GM12874 (cell line): Measurements from ENCODE around the gene SYTL3.
A peak's percentile ranks its signal among the peaks of the same experiment; 100 is the strongest.

Experiments used
- CTCF ChIP-seq: IDR thresholded peaks from 2 replicates; pipeline ENCODE4 v1.5.1; 2011; ENCODE audit warnings: low read depth, mild to moderate bottlenecking, control low read depth, low read length, moderate library complexity; ENCODE audit not compliant: insufficient read depth

SYTL3 gene

DNA sequence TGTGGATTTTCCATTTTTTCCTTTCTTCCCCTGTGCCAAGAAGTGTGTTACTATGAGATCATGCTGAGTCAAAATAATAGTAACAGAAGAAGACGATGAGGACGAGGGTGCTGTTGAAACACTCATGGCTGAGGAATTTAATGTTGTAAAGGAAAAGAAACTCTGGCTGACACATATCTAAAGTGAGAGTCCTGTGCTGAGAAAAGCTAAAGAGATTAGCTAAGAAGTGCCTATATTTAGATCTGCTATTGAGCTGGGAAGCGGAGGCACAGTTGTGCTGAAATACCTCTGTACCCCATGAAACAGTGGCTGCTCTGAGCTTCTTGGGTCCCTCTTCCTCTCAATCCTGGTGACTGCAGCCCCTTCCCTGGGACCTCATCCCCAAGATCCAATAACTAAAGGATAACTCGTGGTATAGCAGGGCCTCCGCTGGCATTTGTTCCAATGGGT, 1.1 kb upstream of the SYTL3 start:
- TF ChIP-seq CTCF: no peak

DNA sequence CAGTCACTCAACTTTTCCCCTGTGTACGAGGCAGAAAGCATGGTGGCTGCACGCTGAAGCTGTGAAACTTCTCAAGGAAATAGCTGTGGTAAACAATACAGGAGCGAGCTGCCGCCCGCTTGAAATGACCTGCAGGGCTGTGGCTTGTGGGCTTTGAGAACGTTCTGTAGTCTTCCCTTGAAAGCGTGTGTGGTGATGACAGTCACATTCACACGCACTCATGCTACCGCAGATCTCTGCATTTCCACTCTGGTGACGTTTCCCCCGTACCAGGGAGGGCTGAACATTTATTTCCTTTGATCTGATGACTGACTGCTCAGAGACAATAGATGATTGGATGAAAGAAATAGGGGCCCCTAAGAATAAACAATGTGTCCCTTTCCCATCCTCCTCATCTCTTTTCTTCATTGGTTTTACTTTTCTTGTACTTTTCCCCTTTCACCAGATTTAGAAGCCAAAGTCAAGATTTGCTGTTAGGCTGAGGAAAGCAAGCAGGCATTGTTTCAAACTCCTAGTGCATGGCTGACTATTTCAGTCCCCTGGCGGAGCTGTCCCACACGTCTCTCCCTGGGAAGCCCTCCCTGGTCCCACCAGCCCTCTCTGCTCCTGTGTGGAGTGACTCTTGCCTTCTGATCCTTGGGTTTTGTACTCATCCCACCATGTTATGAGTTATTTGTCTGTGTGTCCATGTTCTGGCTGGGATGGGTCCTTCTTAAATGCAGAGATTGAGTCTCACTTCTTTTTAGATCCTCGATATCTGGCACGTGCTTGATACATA, 3.9 kb downstream of the SYTL3 start:
- no peak for TF ChIP-seq CTCF

DNA sequence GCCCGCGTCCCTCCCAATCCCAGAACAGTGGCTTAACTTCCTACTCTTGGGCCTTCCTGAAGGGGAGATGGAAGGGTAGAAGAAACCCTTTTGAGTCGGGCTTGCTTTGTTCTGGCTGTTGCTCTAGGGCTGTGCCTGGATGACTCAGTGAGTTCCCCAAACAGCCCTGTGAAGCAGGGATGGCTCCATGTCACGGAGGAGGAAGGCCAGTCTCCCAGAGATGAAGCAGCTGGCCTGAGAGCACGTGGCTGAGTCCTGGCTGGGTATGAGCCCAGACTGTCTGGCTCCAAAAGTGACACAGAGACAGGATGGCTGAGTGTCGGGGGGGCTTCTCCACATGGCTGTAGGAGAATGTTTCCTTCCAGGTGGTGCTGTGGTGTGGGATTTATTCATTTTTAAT, 4.6 kb downstream of the SYTL3 start:
- no peak for TF ChIP-seq CTCF

GRCh38 chr6:158654960-158655489, 5.2 kb downstream of the SYTL3 start:
- TF ChIP-seq CTCF: no peak

- TF ChIP-seq CTCF: no peak
Measured at GRCh38 chr6:158655569-158656450, 6.0 kb downstream of the SYTL3 start.

GRCh38 chr6:158660333-158660754, 10.5 kb downstream of the SYTL3 start:
- peak; percentile 67 for TF ChIP-seq CTCF

- no peak for TF ChIP-seq CTCF
Measured at GRCh38 chr6:158661156-158661685, 11.4 kb downstream of the SYTL3 start.
